Uterus (tissue), 2 donors: ENCODE data around the gene CACNB3.

Experiments used
- CTCF ChIP-seq, 4 experiments: fragments of 200-600 bp in 2 of 4; fragments of 450-650 bp in 2 of 4; sonication (generic) in 2 of 4; IDR thresholded peaks; one replicate each; pipeline ENCODE4 v1.5.1; 2016 to 2019; ENCODE audit warnings: antibody characterized with exemption in 4 of 4, mild to moderate bottlenecking in 2 of 4, moderate library complexity in 1 of 4
- POLR2A ChIP-seq, 2 donors: fragments of 450-650 bp; IDR thresholded peaks; one replicate each; pipeline ENCODE4 v1.6.1; 2016; ENCODE audit warnings: antibody characterized with exemption in 2 of 2, mild to moderate bottlenecking in 1 of 2, moderate library complexity in 1 of 2

GRCh38 chr12:48781750-48782456 lies 36.4 kb upstream of the CACNB3 start:
- no peak for TF ChIP-seq CTCF (IDR thresholded peaks at IDR 0.05)
- TF ChIP-seq POLR2A (IDR thresholded peaks at IDR 0.05) = no peak
